Peyer's patch (tissue), 4 donors: ENCODE measurements around the gene TRIM4. TPM values are rescaled to one million over a fixed set of nuclear protein-coding genes. Genes with fewer than 3 reads are reported as not detected.

Source experiments
- DNase-seq, 3 donors: peaks; one replicate each; pipeline ENCODE4 v3.0.0-alpha.2; 2017 to 2019
- H3K27ac ChIP-seq, 4 donors: fragments of 200-600 bp; sonication (generic); one replicate each; pipeline ENCODE4 v1.5.1; 2016 to 2019
- H3K27me3 ChIP-seq, 2 donors: fragments of 200-600 bp; sonication (generic); one replicate each; pipeline ENCODE4 v1.5.1; 2019
- H3K36me3 ChIP-seq, 3 donors: fragments of 200-600 bp; sonication (generic); one replicate each; pipeline ENCODE4 v1.5.1; 2016 to 2019
- H3K4me1 ChIP-seq, 4 donors: fragments of 200-600 bp; sonication (generic); one replicate each; pipeline ENCODE4 v1.5.1; 2016 to 2019
- H3K4me3 ChIP-seq, 4 donors: fragments of 200-600 bp; sonication (generic); 1 replicate in 3 of 4; 2 replicates in 1 of 4; pipeline ENCODE4 v1.5.1; 2016 to 2019; ENCODE audit warnings: mild to moderate bottlenecking in 1 of 4
- H3K9me3 ChIP-seq, 4 donors: fragments of 200-600 bp; sonication (generic); one replicate each; pipeline ENCODE4 v1.5.1; 2016 to 2019; ENCODE audit warnings: mild to moderate bottlenecking in 1 of 4
- CTCF ChIP-seq, 6 experiments: fragments of 450-650 bp in 4 of 6; fragments of 200-600 bp in 2 of 6; sonication (generic) in 1 of 6; IDR thresholded peaks; one replicate each; pipeline ENCODE4 v1.5.1; 2017 to 2019; ENCODE audit warnings: antibody characterized with exemption in 6 of 6, mild to moderate bottlenecking in 3 of 6, moderate library complexity in 1 of 6
- POLR2A ChIP-seq, 2 donors: fragments of 450-650 bp; IDR thresholded peaks; one replicate each; pipeline ENCODE4 v1.5.1; 2017; ENCODE audit warnings: antibody characterized with exemption in 2 of 2, mild to moderate bottlenecking in 2 of 2, moderate library complexity in 2 of 2
- total RNA-seq, 4 donors: library from RNA; depleted of rRNA; stranded (reverse); fragments of >200 nt; gene quantifications; one replicate each; pipeline ENCODE4 v1.1.0, GENCODE V29; 2016

The TRIM4 gene
- total RNA-seq, 4 donors from 2014 or later, result 52.1 to 80.9 (median 59.9) TPM

DNA sequence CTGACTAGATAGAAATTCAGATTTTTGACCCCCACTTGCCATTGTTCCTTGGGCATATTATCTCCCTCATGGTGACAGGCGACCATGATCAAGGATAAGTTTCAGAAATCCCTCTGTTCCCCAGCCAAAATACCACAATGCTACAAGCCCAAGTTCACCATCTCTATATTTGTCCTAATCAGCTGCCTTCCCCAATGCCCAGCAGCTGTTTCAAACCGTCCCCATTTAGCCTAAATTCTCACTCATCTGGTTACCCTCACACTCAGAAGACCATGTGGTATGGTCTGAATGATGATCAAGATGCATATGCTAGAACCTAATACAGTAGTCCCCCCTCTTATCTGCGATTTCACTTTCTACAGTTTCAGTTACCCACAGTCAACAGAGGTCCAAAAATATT is 11.0 kb upstream of the TRIM4 start:
- Histone ChIP-seq H3K27me3 (no peaks in the 10 kb centered on the region), H3K9me3 (no peaks in the 10 kb centered on the region), H3K4me1 (peaks cover 0 to 10% (median 0%) of the 10 kb centered on the region in 4 donors), H3K27ac (no peak overlapping the region), H3K36me3 (no peaks in the 10 kb centered on the region), H3K4me3 (no peak overlapping the region)
- DNase-seq, result no peak
- TF ChIP-seq POLR2A (IDR thresholded peaks at IDR 0.05) (no peak), CTCF (IDR thresholded peaks at IDR 0.05) (no peak)

DNA sequence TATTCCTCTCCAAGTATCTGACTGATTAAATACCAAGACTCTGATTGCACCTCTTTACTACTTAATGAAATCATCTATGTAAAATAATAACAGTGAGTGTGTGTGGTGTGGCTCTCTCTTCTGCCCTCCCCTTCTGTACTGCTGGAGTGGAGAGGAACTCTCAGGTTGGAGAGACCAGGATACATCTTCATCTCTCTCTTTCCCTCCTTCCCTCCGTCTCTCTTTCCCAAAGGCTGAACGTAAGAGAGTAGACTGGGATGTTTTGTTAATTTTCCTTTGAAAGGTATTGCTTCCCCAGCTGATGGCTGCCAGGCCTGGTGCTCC is 10.4 kb upstream of the TRIM4 start:
- Histone ChIP-seq H3K4me1 (peaks cover 0 to 10% (median 0%) of the 10 kb centered on the region in 4 donors), H3K27ac (no peak overlapping the region), H3K27me3 (no peaks in the 10 kb centered on the region), H3K36me3 (no peaks in the 10 kb centered on the region), H3K9me3 (no peaks in the 10 kb centered on the region), H3K4me3 (peak overlapping the region in 1 of 4 donors; percentile 20)
- no peak for DNase-seq
- TF ChIP-seq POLR2A (IDR thresholded peaks at IDR 0.05) (no peak), CTCF (IDR thresholded peaks at IDR 0.05) (no peak)

DNA sequence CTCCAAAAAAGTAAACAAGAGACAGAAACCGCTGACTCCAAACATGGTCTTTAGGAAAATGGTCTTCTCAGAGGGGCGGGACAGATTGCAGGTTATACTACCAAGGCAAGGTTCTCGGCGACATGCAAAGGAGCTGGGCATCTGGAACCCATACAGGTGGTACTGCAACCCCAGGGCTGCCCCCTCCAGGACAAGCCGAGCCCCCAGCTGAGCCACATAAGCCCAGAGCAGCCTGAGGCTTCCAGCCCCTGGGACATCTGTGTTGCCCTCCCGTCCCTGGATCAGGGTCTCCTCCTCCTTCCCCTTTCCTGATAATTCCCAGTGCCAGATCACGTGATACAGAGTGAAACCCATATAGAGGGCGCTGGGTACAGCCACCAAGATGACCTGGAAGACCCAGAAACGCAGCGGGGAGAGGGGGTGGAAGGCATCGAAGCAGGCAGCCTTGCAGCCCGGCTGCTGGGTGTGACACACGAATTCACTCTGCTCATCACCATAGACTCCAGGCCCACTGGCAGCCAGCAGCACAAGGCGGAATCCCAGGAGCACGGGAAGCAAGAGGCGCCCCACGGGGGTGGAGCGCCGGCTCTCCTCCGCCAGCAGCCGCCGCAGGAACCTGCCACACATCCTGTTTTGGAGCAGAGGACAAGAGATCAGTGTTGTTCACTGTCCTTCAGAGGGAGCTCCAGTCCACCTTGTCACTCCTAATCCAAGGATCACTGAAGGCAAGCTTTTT is 9.8 kb upstream of the TRIM4 start, which contains the start of gene GJC3:
TSS of gene GJC3 (minus strand) at position 627 of the 736 bp plus-strand sequence. CDS start at position 627, 0 bp downstream.
- DNase-seq, result peak; percentile 31 to 73 (median 63)
- H3K4me3 ChIP-seq, result peak within 1 kb of the TSS in 3 of 4 donors; percentile 19 to 46 (median 20)
- H3K36me3 ChIP-seq, result no peaks in the 10 kb centered on the region
- peaks cover 0 to 10% (median 0%) of the 10 kb centered on the region in 4 donors for H3K4me1 ChIP-seq
- H3K27me3 ChIP-seq, result no peaks in the 10 kb centered on the region
- H3K27ac ChIP-seq, result no peak within 1 kb of the TSS
- TF ChIP-seq CTCF (IDR thresholded peaks at IDR 0.05), result peak in 4 of 6 experiments; percentile 19 to 49 (median 44)
- TF ChIP-seq POLR2A (IDR thresholded peaks at IDR 0.05), result no peak
- no peaks in the 10 kb centered on the region for H3K9me3 ChIP-seq

- TF ChIP-seq CTCF (IDR thresholded peaks at IDR 0.05) (no peak), POLR2A (IDR thresholded peaks at IDR 0.05) (no peak)
- H3K27ac ChIP-seq, result no peak overlapping the region
These were observed 8.9 kb upstream of the TRIM4 start for GRCh38 chr7:99928188-99928587.

GRCh38 chr7:99927536-99927935 is 8.2 kb upstream of the TRIM4 start:
- no peaks in the 10 kb centered on the region for H3K9me3 ChIP-seq
- no peak overlapping the region for H3K27ac ChIP-seq
- no peak overlapping the region for H3K4me3 ChIP-seq
- H3K4me1 ChIP-seq, result peaks cover 0 to 10% (median 0%) of the 10 kb centered on the region in 4 donors
- no peak for DNase-seq
- H3K36me3 ChIP-seq, result no peaks in the 10 kb centered on the region
- TF ChIP-seq CTCF (IDR thresholded peaks at IDR 0.05) (no peak), POLR2A (IDR thresholded peaks at IDR 0.05) (no peak)
- H3K27me3 ChIP-seq, result no peaks in the 10 kb centered on the region

More at GRCh38 chr7:99928188-99928587, 8.9 kb upstream of the TRIM4 start:
- H3K36me3 ChIP-seq, result no peaks in the 10 kb centered on the region
- H3K4me1 ChIP-seq, result peaks cover 0 to 10% (median 0%) of the 10 kb centered on the region in 4 donors
- H3K27me3 ChIP-seq, result no peaks in the 10 kb centered on the region
- no peaks in the 10 kb centered on the region for H3K9me3 ChIP-seq
- no peak overlapping the region for H3K4me3 ChIP-seq
- no peak for DNase-seq
